Measurements from ENCODE around the gene PDSS1. TPM values are rescaled to one million over a fixed set of nuclear protein-coding genes. Genes with fewer than 3 reads are reported as not detected.

The PDSS1 gene
- total and polyA plus RNA-seq, 2 of the 4 experiments (the other 2 are of a cell fraction) = 9.7 to 13.2 TPM

DNA sequence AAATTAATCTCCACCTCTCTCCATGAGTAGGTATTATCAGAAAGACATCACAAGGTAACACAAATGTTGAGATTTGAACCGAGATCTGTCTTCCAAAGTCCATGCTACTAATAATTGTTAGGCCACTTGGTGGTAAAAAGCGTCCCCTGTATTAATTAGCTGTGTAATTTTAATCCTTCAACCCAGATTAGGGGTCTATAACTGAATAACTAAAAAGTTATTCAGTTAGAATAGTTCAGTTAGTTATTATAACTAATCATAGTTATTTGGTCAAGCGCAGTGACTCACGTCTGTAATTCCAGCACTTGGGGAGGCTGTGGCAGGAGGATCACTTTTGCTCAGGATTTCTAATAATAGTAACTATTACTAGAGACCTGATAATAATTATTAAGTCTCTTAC, 5.6 kb downstream of the PDSS1 start:
- peaks cover 19% of the 10 kb centered on the region for H3K36me3 ChIP-seq (ENCODE audit: control insufficient read depth, insufficient read depth, low read length)
- no peak overlapping the region for H3K23ac ChIP-seq (ENCODE audit: low read depth, low read length)
- peaks cover 14 to 29% of the 10 kb centered on the region in 2 experiments for H3K79me1 ChIP-seq (ENCODE audit: low read depth in 1 of 2, low read length in 2 of 2)
- no peaks in the 10 kb centered on the region for H4K20me1 ChIP-seq (ENCODE audit: insufficient read depth, low read length)
- dilution Hi-C loops (cut with HindIII; ENCODE audit: low sequenced_read_pairs, unreplicated experiment) (no loop called here), intact Hi-C loops (cut with micrococcal nuclease) (no loop called here), in situ Hi-C loops (cut with MboI; ENCODE audit: low sequenced_read_pairs) (no loop called here)
- H3K4me2 ChIP-seq (ENCODE audit: low read depth, low read length) = no peak overlapping the region
- H3K4me1 ChIP-seq (ENCODE audit: control insufficient read depth, insufficient read depth, low read length) = 0 out of 2 replicates have a peak, but pooled peaks cover 3% of the 10 kb centered on the region
- no peak overlapping the region for H2BK15ac ChIP-seq (ENCODE audit: low read depth, low read length)
- no peak overlapping the region for H2AK9ac ChIP-seq (replicated peaks; ENCODE audit: low read depth, low read length, poor library complexity)
- no TSS peak for BruUV-seq (replicated peaks)
- H3K4ac ChIP-seq (ENCODE audit: low read depth, low read length) = no peak overlapping the region
- no peak overlapping the region for H3K56ac ChIP-seq (ENCODE audit: extremely low read depth, insufficient read depth, low read length)
- H3K9me1 ChIP-seq (ENCODE audit: insufficient read depth, low read length) = no peaks in the 10 kb centered on the region; the same call in 1 of the 2 replicates
- H2BK5ac ChIP-seq (ENCODE audit: low read depth, low read length, poor library complexity, severe bottlenecking) = no peak overlapping the region
- no peak overlapping the region for H4K8ac ChIP-seq (ENCODE audit: low read depth in 2 of 2, low read length in 2 of 2)
- no peak overlapping the region for H3K18ac ChIP-seq (ENCODE audit: low read depth, low read length)
- WGBS, 2 experiments (ENCODE audit: extremely low coverage in 2 of 2, insufficient read length in 1 of 2) = no CpG with 5 or more reads among the region's 4 CpGs
- ATAC-seq (ENCODE audit: low read depth) = no peak
- ChIA-PET CTCF (interaction anchor here (1.0 kb wide), 1 partner anchor 23 kb away, joined by 4 read pairs; no protein-coding TSS in a partner anchor), POLR2A (ENCODE audit: unreplicated experiment) (no interaction called here)
- no peak for DNase-seq
- H2AK5ac ChIP-seq (ENCODE audit: low read depth, low read length) = no peak overlapping the region
- H2BK120ac ChIP-seq (ENCODE audit: low read depth, low read length) = no peak overlapping the region
- no peak overlapping the region for H3K27ac ChIP-seq (ENCODE audit: insufficient read depth, low read length)
- no peak overlapping the region for H4K5ac ChIP-seq (ENCODE audit: low read depth, low read length)
- no peak overlapping the region for H4K91ac ChIP-seq (ENCODE audit: insufficient read depth, low read depth, low read length)
- no peak overlapping the region for H2AFZ ChIP-seq (replicated peaks; ENCODE audit: low read length, poor library complexity)
- H3K9ac ChIP-seq (ENCODE audit: low read depth, low read length) = no peak overlapping the region
- H3K27me3 ChIP-seq (ENCODE audit: control insufficient read depth, insufficient read depth, low read length) = no peaks in the 10 kb centered on the region
- H2BK20ac ChIP-seq (ENCODE audit: low read depth, low read length) = no peak overlapping the region
- H3K14ac ChIP-seq (replicated peaks; ENCODE audit: low read depth, low read length) = no peak overlapping the region
- no peak for TF ChIP-seq BHLHE40 (IDR thresholded peaks at IDR 0.05; ENCODE audit: low read depth, low read length)
- no peak for TF ChIP-seq RFX5 (IDR thresholded peaks at IDR 0.05; ENCODE audit: low read depth, low read length)
- TF ChIP-seq POLR2A (IDR thresholded peaks at IDR 0.05; ENCODE audit: low read depth, low read length) = no peak
- TF ChIP-seq RAD21 (IDR thresholded peaks at IDR 0.05; ENCODE audit: low read length) = no peak
- TF ChIP-seq FOS (IDR thresholded peaks at IDR 0.05; ENCODE audit: low read depth, low read length) = no peak
- TF ChIP-seq MXI1 (IDR thresholded peaks at IDR 0.05; ENCODE audit: borderline replicate concordance, low read depth, low read length) = no peak
- no peak for TF ChIP-seq CEBPB (IDR thresholded peaks at IDR 0.05; ENCODE audit: low read depth, low read length)
- no peak for TF ChIP-seq SMC3 (IDR thresholded peaks at IDR 0.05; ENCODE audit: low read depth, low read length)
- no peak for TF ChIP-seq MAZ (IDR thresholded peaks at IDR 0.05; ENCODE audit: borderline replicate concordance, low read depth, low read length)
- TF ChIP-seq, protein P1, sequence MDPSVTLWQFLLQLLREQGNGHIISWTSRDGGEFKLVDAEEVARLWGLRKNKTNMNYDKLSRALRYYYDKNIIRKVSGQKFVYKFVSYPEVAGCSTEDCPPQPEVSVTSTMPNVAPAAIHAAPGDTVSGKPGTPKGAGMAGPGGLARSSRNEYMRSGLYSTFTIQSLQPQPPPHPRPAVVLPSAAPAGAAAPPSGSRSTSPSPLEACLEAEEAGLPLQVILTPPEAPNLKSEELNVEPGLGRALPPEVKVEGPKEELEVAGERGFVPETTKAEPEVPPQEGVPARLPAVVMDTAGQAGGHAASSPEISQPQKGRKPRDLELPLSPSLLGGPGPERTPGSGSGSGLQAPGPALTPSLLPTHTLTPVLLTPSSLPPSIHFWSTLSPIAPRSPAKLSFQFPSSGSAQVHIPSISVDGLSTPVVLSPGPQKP (IDR thresholded peaks at IDR 0.05; ENCODE audit: borderline replicate concordance, low read depth, low read length) = no peak
- TF ChIP-seq CHD1 (IDR thresholded peaks at IDR 0.05; ENCODE audit: low read depth, low read length) = no peak
- TF ChIP-seq MAFK (IDR thresholded peaks at IDR 0.05; ENCODE audit: low read depth, low read length) = no peak
- TF ChIP-seq, protein P2, sequence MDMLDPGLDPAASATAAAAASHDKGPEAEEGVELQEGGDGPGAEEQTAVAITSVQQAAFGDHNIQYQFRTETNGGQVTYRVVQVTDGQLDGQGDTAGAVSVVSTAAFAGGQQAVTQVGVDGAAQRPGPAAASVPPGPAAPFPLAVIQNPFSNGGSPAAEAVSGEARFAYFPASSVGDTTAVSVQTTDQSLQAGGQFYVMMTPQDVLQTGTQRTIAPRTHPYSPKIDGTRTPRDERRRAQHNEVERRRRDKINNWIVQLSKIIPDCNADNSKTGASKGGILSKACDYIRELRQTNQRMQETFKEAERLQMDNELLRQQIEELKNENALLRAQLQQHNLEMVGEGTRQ (IDR thresholded peaks at IDR 0.05; ENCODE audit: low read depth, low read length) = no peak
- TF ChIP-seq, protein P3, sequence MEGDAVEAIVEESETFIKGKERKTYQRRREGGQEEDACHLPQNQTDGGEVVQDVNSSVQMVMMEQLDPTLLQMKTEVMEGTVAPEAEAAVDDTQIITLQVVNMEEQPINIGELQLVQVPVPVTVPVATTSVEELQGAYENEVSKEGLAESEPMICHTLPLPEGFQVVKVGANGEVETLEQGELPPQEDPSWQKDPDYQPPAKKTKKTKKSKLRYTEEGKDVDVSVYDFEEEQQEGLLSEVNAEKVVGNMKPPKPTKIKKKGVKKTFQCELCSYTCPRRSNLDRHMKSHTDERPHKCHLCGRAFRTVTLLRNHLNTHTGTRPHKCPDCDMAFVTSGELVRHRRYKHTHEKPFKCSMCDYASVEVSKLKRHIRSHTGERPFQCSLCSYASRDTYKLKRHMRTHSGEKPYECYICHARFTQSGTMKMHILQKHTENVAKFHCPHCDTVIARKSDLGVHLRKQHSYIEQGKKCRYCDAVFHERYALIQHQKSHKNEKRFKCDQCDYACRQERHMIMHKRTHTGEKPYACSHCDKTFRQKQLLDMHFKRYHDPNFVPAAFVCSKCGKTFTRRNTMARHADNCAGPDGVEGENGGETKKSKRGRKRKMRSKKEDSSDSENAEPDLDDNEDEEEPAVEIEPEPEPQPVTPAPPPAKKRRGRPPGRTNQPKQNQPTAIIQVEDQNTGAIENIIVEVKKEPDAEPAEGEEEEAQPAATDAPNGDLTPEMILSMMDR (conservative IDR thresholded peaks at IDR 0.05; ENCODE audit: low read depth, low read length) = no peak
- TF ChIP-seq NFE2L2 (IDR thresholded peaks at IDR 0.05; ENCODE audit: low read depth, low read length) = no peak
- TF ChIP-seq RCOR1 (IDR thresholded peaks at IDR 0.05; ENCODE audit: insufficient replicate concordance, low read length) = no peak
- no peak overlapping the region for H3K4me3 ChIP-seq (ENCODE audit: insufficient read depth, low read depth, low read length)
- H3K9me3 ChIP-seq (ENCODE audit: control insufficient read depth, insufficient read depth, low read length) = no peaks in the 10 kb centered on the region
